Measurements from ENCODE around the gene CELF3.
"Not testable (repeated sequence)": the region's sequence is repeated elsewhere in the genome, so short reads cannot be mapped to it uniquely, and the experiment has no call there.

The CELF3 gene

DNA sequence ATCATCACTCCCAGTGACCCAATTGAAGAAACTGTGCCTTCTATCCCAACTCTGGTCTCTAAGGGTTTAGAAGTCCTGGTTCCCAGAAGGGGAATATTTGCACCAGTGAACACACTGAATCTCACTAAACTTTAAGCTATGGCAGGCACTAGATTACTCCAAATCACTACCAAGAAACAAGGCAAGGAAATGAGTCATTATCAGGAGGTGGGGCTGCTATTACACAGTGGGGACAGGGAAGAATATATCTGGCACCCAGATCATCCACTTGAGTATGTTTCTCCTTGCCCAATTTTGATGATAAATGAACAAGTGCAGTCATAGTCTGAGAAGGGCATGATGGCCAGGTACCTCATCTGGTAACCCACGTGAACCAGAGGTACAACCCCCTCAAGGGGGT, 39.7 kb upstream of the CELF3 start:
- TF ChIP-seq, protein P1, sequence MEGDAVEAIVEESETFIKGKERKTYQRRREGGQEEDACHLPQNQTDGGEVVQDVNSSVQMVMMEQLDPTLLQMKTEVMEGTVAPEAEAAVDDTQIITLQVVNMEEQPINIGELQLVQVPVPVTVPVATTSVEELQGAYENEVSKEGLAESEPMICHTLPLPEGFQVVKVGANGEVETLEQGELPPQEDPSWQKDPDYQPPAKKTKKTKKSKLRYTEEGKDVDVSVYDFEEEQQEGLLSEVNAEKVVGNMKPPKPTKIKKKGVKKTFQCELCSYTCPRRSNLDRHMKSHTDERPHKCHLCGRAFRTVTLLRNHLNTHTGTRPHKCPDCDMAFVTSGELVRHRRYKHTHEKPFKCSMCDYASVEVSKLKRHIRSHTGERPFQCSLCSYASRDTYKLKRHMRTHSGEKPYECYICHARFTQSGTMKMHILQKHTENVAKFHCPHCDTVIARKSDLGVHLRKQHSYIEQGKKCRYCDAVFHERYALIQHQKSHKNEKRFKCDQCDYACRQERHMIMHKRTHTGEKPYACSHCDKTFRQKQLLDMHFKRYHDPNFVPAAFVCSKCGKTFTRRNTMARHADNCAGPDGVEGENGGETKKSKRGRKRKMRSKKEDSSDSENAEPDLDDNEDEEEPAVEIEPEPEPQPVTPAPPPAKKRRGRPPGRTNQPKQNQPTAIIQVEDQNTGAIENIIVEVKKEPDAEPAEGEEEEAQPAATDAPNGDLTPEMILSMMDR (IDR thresholded peaks at IDR 0.05; ENCODE audit: extremely low read depth, insufficient read depth, missing control alignments), result no peak
- in situ Hi-C loops (cut with MboI; ENCODE audit: low pct_unique_long_range_greater_than_20kb, low sequenced_read_pairs, unreplicated experiment), result no loop called here
- no peak for DNase-seq (ENCODE audit: low spot score)

DNA sequence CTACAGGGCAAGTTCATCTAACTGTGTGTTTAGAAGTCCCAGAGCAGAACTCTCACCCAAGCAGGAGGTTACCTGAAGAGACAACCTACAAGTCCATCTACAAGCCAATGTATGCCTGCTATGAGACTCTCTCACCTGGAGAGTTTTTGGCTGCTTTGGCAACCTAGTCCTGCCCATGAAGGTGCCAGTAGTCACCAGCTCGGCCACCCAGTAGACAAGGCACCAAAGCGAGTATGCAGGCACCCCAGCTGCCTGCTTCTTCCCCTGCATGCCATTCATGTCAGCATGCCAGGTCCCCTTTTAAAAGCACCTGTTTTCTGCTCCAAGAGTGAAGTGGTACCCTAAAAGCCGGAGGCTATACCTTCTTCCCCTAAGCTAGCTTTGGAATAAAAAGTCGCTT, 24.9 kb upstream of the CELF3 start:
- TF ChIP-seq, protein P1 (IDR thresholded peaks at IDR 0.05; ENCODE audit: extremely low read depth, insufficient read depth, missing control alignments), result no peak
- in situ Hi-C loops (cut with MboI; ENCODE audit: low pct_unique_long_range_greater_than_20kb, low sequenced_read_pairs, unreplicated experiment), result no loop called here
- no peak for DNase-seq (ENCODE audit: low spot score)

DNA sequence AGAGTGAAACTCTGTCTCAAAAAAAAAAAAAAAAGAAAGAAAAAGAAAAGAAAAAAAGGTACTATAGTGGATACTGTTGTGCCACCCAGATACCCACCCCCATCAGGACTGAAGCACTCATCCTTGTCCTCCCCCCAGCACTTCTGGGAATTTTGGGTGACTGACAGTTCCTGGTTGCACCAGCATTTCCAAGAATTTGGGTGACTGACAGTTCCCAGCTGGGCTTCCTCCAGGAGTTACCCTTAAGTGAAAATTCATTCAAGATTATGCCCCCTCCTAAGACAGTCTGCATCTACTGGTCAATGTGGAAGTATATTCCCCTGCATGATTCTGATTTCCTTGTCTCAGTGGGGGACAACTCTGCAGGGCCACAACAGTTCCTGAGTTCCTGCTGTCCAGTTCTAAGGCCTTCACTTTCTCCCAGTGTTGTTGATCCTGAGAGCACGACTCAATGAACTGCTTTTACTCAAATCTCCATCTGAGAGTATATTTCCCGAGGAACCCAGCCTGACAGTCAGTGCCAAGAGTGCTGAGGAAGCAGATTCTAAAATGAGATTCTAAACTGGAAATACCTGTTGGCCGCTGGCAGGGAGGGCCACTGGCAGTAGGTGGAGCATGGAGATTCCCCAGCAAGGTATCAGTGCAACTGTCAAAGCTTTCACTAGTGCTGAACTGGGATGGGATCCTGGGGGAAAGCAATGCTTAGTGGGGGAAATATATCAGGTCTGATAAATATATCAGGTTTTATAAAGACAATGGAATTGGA, 23.2 kb upstream of the CELF3 start:
- TF ChIP-seq, protein P1 (IDR thresholded peaks at IDR 0.05; ENCODE audit: extremely low read depth, insufficient read depth, missing control alignments), result no peak
- no peak for DNase-seq (ENCODE audit: low spot score)
- in situ Hi-C loops (cut with MboI; ENCODE audit: low pct_unique_long_range_greater_than_20kb, low sequenced_read_pairs, unreplicated experiment), result loop anchor here (10.0 kb wide), 1 partner anchor 145 kb away; no protein-coding TSS in a partner anchor

DNA sequence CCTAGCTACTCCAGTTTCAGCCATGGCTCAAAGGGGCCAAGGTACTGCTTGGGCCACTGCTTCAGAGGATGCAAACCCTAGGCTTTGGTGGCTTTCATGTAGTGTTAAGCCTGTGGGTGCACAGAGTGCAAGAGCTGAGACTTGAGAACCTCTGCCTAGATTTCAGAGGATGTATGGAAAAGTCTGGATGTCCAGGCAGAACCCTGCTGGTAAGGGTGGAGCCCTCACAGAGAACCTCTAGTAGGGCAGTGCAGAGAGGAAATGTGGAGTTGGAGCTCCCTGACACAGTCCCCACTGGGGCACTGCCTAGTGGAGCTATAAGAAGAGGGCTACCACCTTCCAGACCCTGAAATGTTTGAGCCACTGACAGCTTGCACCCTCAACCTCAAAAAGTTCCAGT, 20.9 kb upstream of the CELF3 start:
- in situ Hi-C loops (cut with MboI; ENCODE audit: low pct_unique_long_range_greater_than_20kb, low sequenced_read_pairs, unreplicated experiment), result loop anchor here (10.0 kb wide), 1 partner anchor 143 kb away; no protein-coding TSS in a partner anchor
- DNase-seq (ENCODE audit: low spot score), result no peak
- TF ChIP-seq, protein P1 (IDR thresholded peaks at IDR 0.05; ENCODE audit: extremely low read depth, insufficient read depth, missing control alignments), result no peak

DNA sequence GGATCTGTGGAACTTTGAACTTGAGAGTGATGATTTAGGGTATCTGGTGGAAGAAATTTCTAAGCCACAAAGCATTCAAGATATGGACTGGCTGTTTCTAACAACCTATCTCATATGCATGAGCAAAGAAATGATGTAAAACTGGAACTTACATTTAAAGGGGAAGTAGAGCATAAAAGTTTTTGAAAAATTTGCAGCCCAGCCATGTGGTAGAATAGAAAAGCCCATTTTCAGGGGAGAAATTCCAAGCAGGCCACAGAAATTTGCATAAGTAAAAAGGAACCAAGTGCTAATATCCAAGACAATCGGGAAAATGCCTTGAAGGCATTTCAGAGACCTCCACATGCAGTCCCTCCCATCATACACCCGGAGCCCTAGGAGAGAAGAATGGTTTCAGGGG, 20.4 kb upstream of the CELF3 start:
- no peak for DNase-seq (ENCODE audit: low spot score)
- TF ChIP-seq, protein P1 (IDR thresholded peaks at IDR 0.05; ENCODE audit: extremely low read depth, insufficient read depth, missing control alignments), result no peak
- in situ Hi-C loops (cut with MboI; ENCODE audit: low pct_unique_long_range_greater_than_20kb, low sequenced_read_pairs, unreplicated experiment), result loop anchor here (10.0 kb wide), 1 partner anchor 142 kb away; no protein-coding TSS in a partner anchor

DNA sequence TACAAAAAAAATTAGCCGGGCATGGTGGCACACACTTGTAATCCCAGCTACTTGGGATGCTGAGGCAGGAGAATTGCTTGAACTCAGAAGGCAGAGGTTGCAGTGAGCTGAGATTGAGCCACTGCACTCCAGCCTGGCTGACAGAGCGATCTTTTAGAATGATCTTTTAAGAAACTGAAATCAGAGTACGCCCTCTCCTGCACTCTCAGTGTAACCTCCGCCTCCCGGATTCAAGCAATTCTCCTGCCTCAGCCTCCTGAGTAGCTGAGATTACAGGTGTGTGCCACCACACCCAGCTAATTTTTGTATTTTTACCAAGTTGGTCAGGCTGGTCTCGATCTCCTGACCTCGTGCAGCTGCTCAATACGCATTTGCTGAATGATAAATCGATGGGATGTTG, 17.4 kb upstream of the CELF3 start:
- DNase-seq (ENCODE audit: low spot score), result not testable (repeated sequence)
- in situ Hi-C loops (cut with MboI; ENCODE audit: low pct_unique_long_range_greater_than_20kb, low sequenced_read_pairs, unreplicated experiment), result loop anchor here (10.0 kb wide), 1 partner anchor 139 kb away; no protein-coding TSS in a partner anchor

DNA sequence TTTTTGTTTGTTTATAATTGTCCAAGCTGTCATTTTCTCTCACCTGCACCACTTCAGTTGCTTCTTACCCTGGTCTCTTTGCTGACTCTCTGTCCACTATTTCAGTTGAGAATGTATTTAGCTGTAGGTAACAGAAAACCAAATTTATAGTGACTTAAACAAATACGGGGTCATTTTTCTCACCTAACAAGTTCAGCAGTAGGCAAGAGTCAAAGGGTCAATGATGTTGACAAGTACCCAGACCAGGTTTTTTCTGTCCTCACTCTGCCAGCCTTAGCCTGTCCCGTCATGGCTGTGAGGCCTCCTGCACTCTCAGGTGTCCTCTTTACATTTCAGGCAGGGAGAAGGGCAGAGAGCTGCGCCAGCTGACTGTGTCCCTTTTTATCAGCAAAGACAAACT, 16.5 kb upstream of the CELF3 start:
- in situ Hi-C loops (cut with MboI; ENCODE audit: low pct_unique_long_range_greater_than_20kb, low sequenced_read_pairs, unreplicated experiment), result loop anchor here (10.0 kb wide), 1 partner anchor 138 kb away; no protein-coding TSS in a partner anchor
- DNase-seq (ENCODE audit: low spot score), result no peak
- TF ChIP-seq, protein P1 (IDR thresholded peaks at IDR 0.05; ENCODE audit: extremely low read depth, insufficient read depth, missing control alignments), result no peak

Measured in GM13977 (cell line).